ENCODE measurements around the gene SERPINA7. TPM values are rescaled to one million over a fixed set of nuclear protein-coding genes. Genes with fewer than 3 reads are reported as not detected.

Gene SERPINA7
- total and polyA plus RNA-seq, 2 of the 8 experiments (the other 6 are each of a cell fraction or from before 2014, with no cell fraction given), result not detected

- TF ChIP-seq NRF1 (IDR thresholded peaks at IDR 0.05; ENCODE audit: low read depth, low read length) (no peak), KDM4A (IDR thresholded peaks at IDR 0.05; ENCODE audit: low read depth, low read length, severe bottlenecking) (no peak), CTCF (IDR thresholded peaks at IDR 0.05; ENCODE audit: control extremely low read depth in 1 of 3, insufficient read depth in 1 of 3, low read depth in 1 of 3, low read length in 3 of 3) (no peak), ATF2 (IDR thresholded peaks at IDR 0.05; ENCODE audit: low read length) (no peak), BRCA1 (IDR thresholded peaks at IDR 0.05; ENCODE audit: low read depth, low read length) (no peak), RAD21 (IDR thresholded peaks at IDR 0.05 in 1 of 2, conservative IDR thresholded peaks at IDR 0.05 in 1 of 2; ENCODE audit: low read depth in 2 of 2, low read length in 2 of 2) (no peak), CBX5 (IDR thresholded peaks at IDR 0.05; ENCODE audit: low read depth, low read length) (no peak), CTBP2 (IDR thresholded peaks at IDR 0.05; ENCODE audit: borderline replicate concordance, insufficient read depth, insufficient read length, low read length) (no peak)
- no peak overlapping the region for H2BK12ac ChIP-seq (ENCODE audit: low read depth, low read length)
- 100% methylated on average over 1 of the region's 1 CpG; no CpG with 5 or more reads in 1 of the 2 experiments for WGBS, 2 experiments (ENCODE audit: extremely low coverage in 1 of 2, insufficient coverage in 1 of 2, insufficient read length in 1 of 2, insufficient replicate concordance in 2 of 2, low coverage in 1 of 2, low lambda C conversion rate in 2 of 2, missing lambda C conversion rate in 1 of 2)
- FAIRE-seq (no peak), DNase-seq (ENCODE audit: low read depth in 1 of 2, low spot score in 2 of 2) (no peak)
- H3K79me1 ChIP-seq (ENCODE audit: low read depth, low read length), result no peaks in the 10 kb centered on the region
- H3K56ac ChIP-seq (replicated peaks; ENCODE audit: insufficient read length, low read depth, low read length), result no peak overlapping the region
- no peak overlapping the region for H3K4me3 ChIP-seq (ENCODE audit: extremely low read depth in 1 of 4, insufficient read depth in 2 of 4, low read depth in 3 of 4, low read length in 4 of 4)
- H4K91ac ChIP-seq (replicated peaks; ENCODE audit: insufficient read length, low read length), result no peak overlapping the region
- no peak overlapping the region for H3K4ac ChIP-seq (replicated peaks; ENCODE audit: insufficient read length, low read depth, low read length)
- H2BK5ac ChIP-seq (ENCODE audit: low read depth, low read length), result no peak overlapping the region
- no peak overlapping the region for H3K23ac ChIP-seq (ENCODE audit: insufficient read length)
- no peaks in the 10 kb centered on the region for H3K27me3 ChIP-seq (replicated peaks in 1 of 4; ENCODE audit: control insufficient read depth in 3 of 4, extremely low read depth in 1 of 4, insufficient read depth in 3 of 4, low read length in 3 of 4)
- H4K8ac ChIP-seq (ENCODE audit: extremely low read depth, insufficient read depth, low read length), result no peak overlapping the region
- no peak overlapping the region for H2AFZ ChIP-seq (ENCODE audit: low read length)
- H2BK15ac ChIP-seq (ENCODE audit: low read length), result no peak overlapping the region
- no peaks in the 10 kb centered on the region for H4K20me1 ChIP-seq (replicated peaks in 1 of 2; ENCODE audit: control insufficient read depth in 1 of 2, insufficient read depth in 2 of 2, low read length in 2 of 2)
- H3K9me3 ChIP-seq (ENCODE audit: insufficient read depth in 2 of 2, low read depth in 1 of 2, low read length in 1 of 2), result no peaks in the 10 kb centered on the region; a peak in 1 of 4 replicates
- no peak overlapping the region for H3K4me2 ChIP-seq (ENCODE audit: insufficient read depth in 1 of 2, low read depth in 2 of 2, low read length in 2 of 2)
- H3K4me1 ChIP-seq (replicated peaks in 1 of 4; ENCODE audit: control insufficient read depth in 3 of 4, insufficient read depth in 4 of 4, low read length in 3 of 4), result no peaks in the 10 kb centered on the region
- ChIA-PET CTCF (ENCODE audit: partially characterized antibody) (interaction anchor here (0.6 kb wide), 1 partner anchor 86 kb away, joined by 3 read pairs; no protein-coding TSS in a partner anchor), POLR2A (ENCODE audit: partially characterized antibody) (no interaction called here)
- H2AK5ac ChIP-seq (ENCODE audit: low read depth, low read length), result no peak overlapping the region
- H3K18ac ChIP-seq (ENCODE audit: extremely low read depth, low read length), result no peak overlapping the region
- H3K79me2 ChIP-seq (ENCODE audit: control insufficient read depth in 1 of 2, insufficient read depth in 2 of 2, low read length in 2 of 2), result no peaks in the 10 kb centered on the region
- no peak overlapping the region for H2BK120ac ChIP-seq (replicated peaks; ENCODE audit: low read depth, low read length)
- H3K36me3 ChIP-seq (ENCODE audit: control insufficient read depth in 2 of 4, insufficient read depth in 4 of 4, low read length in 3 of 4), result no peaks in the 10 kb centered on the region
- no peak overlapping the region for H2BK20ac ChIP-seq (ENCODE audit: low read length)
- no peak overlapping the region for H3K9ac ChIP-seq (replicated peaks in 1 of 4; ENCODE audit: extremely low read depth in 1 of 4, low read depth in 3 of 4, low read length in 3 of 4)
- no peaks in the 10 kb centered on the region for H3K23me2 ChIP-seq (ENCODE audit: low read depth, low read length)
- no peak overlapping the region for H3K27ac ChIP-seq (ENCODE audit: low read depth, low read length)
- H3K14ac ChIP-seq (ENCODE audit: insufficient read length), result no peak overlapping the region
- no peak overlapping the region for H4K5ac ChIP-seq (ENCODE audit: insufficient read length, low read depth, low read length)
Measured at GRCh38 chrX:106036716-106037115, 1.8 kb downstream of the SERPINA7 start.
